ENCODE results near the gene CACNA1C.

The CACNA1C gene

DNA sequence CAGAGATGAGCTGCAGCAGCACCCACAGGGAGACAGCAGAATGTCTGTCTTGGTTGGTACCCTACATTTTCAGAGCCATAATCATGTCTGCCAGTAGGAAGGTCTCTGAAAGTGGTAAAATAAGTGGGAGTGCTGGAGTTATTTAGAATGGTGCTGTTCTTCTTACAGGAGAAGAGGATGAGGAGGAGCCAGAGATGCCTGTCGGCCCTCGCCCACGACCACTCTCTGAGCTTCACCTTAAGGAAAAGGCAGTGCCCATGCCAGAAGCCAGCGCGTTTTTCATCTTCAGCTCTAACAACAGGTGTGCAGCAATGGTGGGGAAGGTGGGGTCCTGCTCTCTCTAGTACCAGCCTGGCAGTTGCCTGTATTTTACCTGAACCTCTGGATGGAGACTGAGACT is 540.3 kb downstream of the CACNA1C start:
- H3K9me3 ChIP-seq (ENCODE audit: insufficient read depth, low read length, severe bottlenecking): peaks cover 6% of the 10 kb centered on the region
- H3K9ac ChIP-seq (ENCODE audit: low read depth, low read length): no peak overlapping the region
- DNase-seq (no peak), ATAC-seq (ENCODE audit: insufficient read depth, low read depth) (no peak)
- no peak overlapping the region for H3K27ac ChIP-seq (ENCODE audit: low read length)
- no peaks in the 10 kb centered on the region for H3K79me2 ChIP-seq (ENCODE audit: insufficient read depth, low read length)
- no peak overlapping the region for H3K4me3 ChIP-seq (ENCODE audit: low read depth in 1 of 2, low read length in 2 of 2)
- no peaks in the 10 kb centered on the region for H3K27me3 ChIP-seq (ENCODE audit: insufficient read depth, low read length, poor library complexity)
- TF ChIP-seq EZH2 (IDR thresholded peaks at IDR 0.05; ENCODE audit: borderline replicate concordance, low read depth, low read length, severe bottlenecking): no peak
- TF ChIP-seq CTCF (IDR thresholded peaks at IDR 0.05; ENCODE audit: borderline replicate concordance, extremely low read depth, low read length, poor library complexity, severe bottlenecking): no peak
- no peaks in the 10 kb centered on the region for H3K36me3 ChIP-seq (ENCODE audit: insufficient read depth, low read length)
- no peaks in the 10 kb centered on the region for H3K4me1 ChIP-seq (ENCODE audit: insufficient read depth, low read length)
- H4K20me1 ChIP-seq (ENCODE audit: insufficient read depth, low read length): no peaks in the 10 kb centered on the region
- H3K4me2 ChIP-seq (ENCODE audit: insufficient read depth, low read length): no peak overlapping the region
- no peak overlapping the region for H2AFZ ChIP-seq (ENCODE audit: low read depth, low read length)

DNA sequence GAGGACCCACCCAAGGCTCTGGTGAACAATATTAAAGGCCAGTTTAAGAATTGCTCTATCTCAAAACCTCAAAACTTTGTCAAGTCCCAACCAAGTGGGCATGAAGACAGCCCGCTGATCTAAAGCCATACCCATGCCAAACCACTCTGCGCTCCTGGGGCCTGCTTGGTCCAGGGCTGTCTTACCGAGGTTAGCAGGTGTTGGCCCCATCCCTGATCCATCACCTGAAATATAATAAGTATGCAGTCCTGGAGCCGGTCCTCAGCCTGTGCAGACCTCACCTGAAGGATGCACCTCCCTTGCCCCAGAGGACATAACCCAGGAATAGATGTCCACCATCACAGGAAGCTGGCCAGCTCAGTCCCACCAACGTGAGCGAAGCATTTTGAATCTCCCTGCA is 543.7 kb downstream of the CACNA1C start:
- DNase-seq: no peak
- Histone ChIP-seq H3K4me3 (ENCODE audit: low read depth in 1 of 2, low read length in 2 of 2) (no peak overlapping the region), H3K9me3 (ENCODE audit: insufficient read depth, low read length, severe bottlenecking) (peaks cover 6% of the 10 kb centered on the region), H3K27me3 (ENCODE audit: insufficient read depth, low read length, poor library complexity) (no peaks in the 10 kb centered on the region), H2AFZ (ENCODE audit: low read depth, low read length) (no peak overlapping the region), H3K79me2 (ENCODE audit: insufficient read depth, low read length) (no peaks in the 10 kb centered on the region), H3K4me1 (ENCODE audit: insufficient read depth, low read length) (no peaks in the 10 kb centered on the region), H3K27ac (ENCODE audit: low read length) (no peak overlapping the region), H4K20me1 (ENCODE audit: insufficient read depth, low read length) (no peaks in the 10 kb centered on the region), H3K36me3 (ENCODE audit: insufficient read depth, low read length) (no peaks in the 10 kb centered on the region), H3K9ac (ENCODE audit: low read depth, low read length) (no peak overlapping the region), H3K4me2 (ENCODE audit: insufficient read depth, low read length) (no peak overlapping the region)
- no peak for ATAC-seq (ENCODE audit: insufficient read depth, low read depth)
- TF ChIP-seq CTCF (IDR thresholded peaks at IDR 0.05; ENCODE audit: borderline replicate concordance, extremely low read depth, low read length, poor library complexity, severe bottlenecking): no peak

DNA sequence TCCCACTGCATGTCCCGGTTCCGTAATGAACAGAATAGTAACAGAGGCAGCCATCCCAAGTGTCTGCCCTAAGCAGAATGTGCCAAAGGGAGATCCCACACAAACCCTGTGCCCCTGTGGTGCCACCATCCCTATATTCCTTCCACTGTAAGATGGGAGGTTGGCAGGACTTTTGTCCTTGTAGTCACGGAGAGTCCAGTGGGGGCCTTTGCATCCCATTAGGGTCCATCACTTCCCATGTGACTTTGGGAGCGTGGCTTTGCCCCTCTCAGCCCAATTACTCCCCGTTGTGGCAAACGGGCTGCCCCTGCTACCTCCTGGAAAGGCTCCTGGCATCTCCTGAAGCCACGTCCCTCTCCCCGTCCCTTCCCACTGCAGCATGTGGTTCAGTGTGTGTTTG is 552.5 kb downstream of the CACNA1C start:
- TF ChIP-seq EZH2 (IDR thresholded peaks at IDR 0.05; ENCODE audit: borderline replicate concordance, low read depth, low read length, severe bottlenecking): no peak
- TF ChIP-seq CTCF (IDR thresholded peaks at IDR 0.05; ENCODE audit: borderline replicate concordance, extremely low read depth, low read length, poor library complexity, severe bottlenecking): no peak
- Histone ChIP-seq H2AFZ (ENCODE audit: low read depth, low read length) (no peak overlapping the region), H3K4me3 (ENCODE audit: low read depth in 1 of 2, low read length in 2 of 2) (no peak overlapping the region), H4K20me1 (ENCODE audit: insufficient read depth, low read length) (no peaks in the 10 kb centered on the region; the same call in 1 of the 2 replicates), H3K27me3 (ENCODE audit: insufficient read depth, low read length, poor library complexity) (peaks cover 8% of the 10 kb centered on the region), H3K27ac (ENCODE audit: low read length) (no peak overlapping the region), H3K4me2 (ENCODE audit: insufficient read depth, low read length) (no peak overlapping the region), H3K9me3 (ENCODE audit: insufficient read depth, low read length, severe bottlenecking) (no peaks in the 10 kb centered on the region), H3K4me1 (ENCODE audit: insufficient read depth, low read length) (no peaks in the 10 kb centered on the region), H3K9ac (ENCODE audit: low read depth, low read length) (no peak overlapping the region), H3K36me3 (ENCODE audit: insufficient read depth, low read length) (no peaks in the 10 kb centered on the region), H3K79me2 (ENCODE audit: insufficient read depth, low read length) (no peaks in the 10 kb centered on the region)
- DNase-seq (no peak), ATAC-seq (ENCODE audit: insufficient read depth, low read depth) (no peak)

Measured in DND-41 (cell line).